ENCODE measurements around the gene RELL1. TPM values are rescaled to one million over a fixed set of nuclear protein-coding genes. Genes with fewer than 3 reads are reported as not detected.

RELL1 gene
- total and polyA plus RNA-seq, 8 donors = 10.1 to 35.6 (median 11.3) TPM

DNA sequence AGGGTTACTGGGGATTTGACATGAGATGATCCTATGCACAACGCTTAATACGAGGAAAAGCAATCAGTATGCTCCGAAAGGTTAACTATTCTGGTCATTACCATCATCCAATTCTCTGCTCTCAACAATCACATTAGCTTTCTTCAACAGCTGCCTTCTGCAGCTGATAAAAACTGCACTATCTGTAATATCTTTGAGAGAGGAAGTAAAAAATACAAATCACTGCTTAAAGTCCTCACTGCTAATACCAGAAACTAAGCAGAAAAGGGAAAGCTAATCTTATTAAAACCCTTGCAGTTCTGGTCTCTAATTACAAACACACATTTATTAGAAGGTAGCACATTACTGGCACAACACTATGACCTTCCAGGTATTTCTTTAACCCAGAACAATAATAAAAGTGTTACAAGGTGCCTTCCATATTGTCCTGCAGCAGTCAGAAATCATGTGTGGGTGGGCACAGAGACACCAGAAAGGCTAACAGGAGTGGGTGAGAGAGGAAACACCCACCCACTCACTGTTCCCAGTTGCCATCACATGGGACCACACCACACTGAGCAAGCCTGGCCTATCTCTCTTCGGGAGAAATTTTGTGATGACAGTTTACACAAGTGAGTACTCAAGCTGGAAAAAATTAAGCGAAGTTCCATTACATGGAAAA, 71.0 kb downstream of the RELL1 start:
- ATAC-seq (no peak), DNase-seq (no peak)
- Histone ChIP-seq H3K27ac (no peak overlapping the region), H3K4me3 (no peak overlapping the region), H3K36me3 (peaks cover 0 to 28% of the 10 kb centered on the region in 2 donors), H3K27me3 (no peaks in the 10 kb centered on the region), H3K9me3 (no peaks in the 10 kb centered on the region), H3K4me1 (no peaks in the 10 kb centered on the region)
- TF ChIP-seq, protein P1, sequence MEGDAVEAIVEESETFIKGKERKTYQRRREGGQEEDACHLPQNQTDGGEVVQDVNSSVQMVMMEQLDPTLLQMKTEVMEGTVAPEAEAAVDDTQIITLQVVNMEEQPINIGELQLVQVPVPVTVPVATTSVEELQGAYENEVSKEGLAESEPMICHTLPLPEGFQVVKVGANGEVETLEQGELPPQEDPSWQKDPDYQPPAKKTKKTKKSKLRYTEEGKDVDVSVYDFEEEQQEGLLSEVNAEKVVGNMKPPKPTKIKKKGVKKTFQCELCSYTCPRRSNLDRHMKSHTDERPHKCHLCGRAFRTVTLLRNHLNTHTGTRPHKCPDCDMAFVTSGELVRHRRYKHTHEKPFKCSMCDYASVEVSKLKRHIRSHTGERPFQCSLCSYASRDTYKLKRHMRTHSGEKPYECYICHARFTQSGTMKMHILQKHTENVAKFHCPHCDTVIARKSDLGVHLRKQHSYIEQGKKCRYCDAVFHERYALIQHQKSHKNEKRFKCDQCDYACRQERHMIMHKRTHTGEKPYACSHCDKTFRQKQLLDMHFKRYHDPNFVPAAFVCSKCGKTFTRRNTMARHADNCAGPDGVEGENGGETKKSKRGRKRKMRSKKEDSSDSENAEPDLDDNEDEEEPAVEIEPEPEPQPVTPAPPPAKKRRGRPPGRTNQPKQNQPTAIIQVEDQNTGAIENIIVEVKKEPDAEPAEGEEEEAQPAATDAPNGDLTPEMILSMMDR (IDR thresholded peaks at IDR 0.05) = no peak
- intact Hi-C loops (cut with DNase I) = no loop called here

- intact Hi-C loops (cut with DNase I) = no loop called here
- Histone ChIP-seq H3K4me1 (no peaks in the 10 kb centered on the region), H3K27me3 (no peaks in the 10 kb centered on the region), H3K27ac (no peak overlapping the region), H3K36me3 (peaks cover 0 to 24% of the 10 kb centered on the region in 2 donors), H3K9me3 (no peaks in the 10 kb centered on the region), H3K4me3 (no peak overlapping the region)
- ATAC-seq (no peak), DNase-seq (no peak)
- TF ChIP-seq, protein P1 (IDR thresholded peaks at IDR 0.05) = no peak
Observed at GRCh38 chr4:37612811-37613210, 73.4 kb downstream of the RELL1 start.

DNA sequence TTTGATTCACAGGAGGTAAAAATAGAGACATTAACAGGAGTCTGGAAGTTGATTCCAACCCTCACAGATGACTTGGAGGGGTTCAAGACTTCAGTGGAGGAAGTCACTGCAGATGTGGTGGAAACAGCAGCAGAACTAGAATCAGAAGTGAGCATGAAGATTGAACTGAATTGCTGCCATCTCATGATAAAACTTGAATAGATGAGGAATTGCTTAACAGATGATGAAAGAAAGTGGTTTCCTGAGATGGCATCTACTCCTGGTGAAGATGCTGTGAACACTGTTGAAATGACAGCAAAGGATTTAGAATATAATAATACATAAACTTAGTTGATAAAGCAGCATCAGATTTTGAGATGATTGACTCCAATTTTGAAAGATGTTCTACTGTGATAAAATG, 76.5 kb downstream of the RELL1 start:
- intact Hi-C loops (cut with DNase I) = no loop called here
- Histone ChIP-seq H3K27ac (no peak overlapping the region), H3K36me3 (peaks cover 0 to 23% of the 10 kb centered on the region in 2 donors), H3K4me1 (no peaks in the 10 kb centered on the region), H3K9me3 (no peaks in the 10 kb centered on the region), H3K4me3 (no peak overlapping the region), H3K27me3 (no peaks in the 10 kb centered on the region)
- ATAC-seq = no peak
- no peak for DNase-seq
- TF ChIP-seq, protein P1 (IDR thresholded peaks at IDR 0.05) = no peak

GRCh38 chr4:37607018-37607417, 79.2 kb downstream of the RELL1 start:
- peaks cover 0 to 11% of the 10 kb centered on the region in 2 donors for H3K36me3 ChIP-seq
- intact Hi-C loops (cut with DNase I) = no loop called here
- peaks cover 0 to 14% of the 10 kb centered on the region in 2 donors for H3K4me1 ChIP-seq
- H3K9me3 ChIP-seq = no peaks in the 10 kb centered on the region
- TF ChIP-seq, protein P1 (IDR thresholded peaks at IDR 0.05) = no peak
- H3K4me3 ChIP-seq = no peak overlapping the region
- H3K27me3 ChIP-seq = no peaks in the 10 kb centered on the region
- ATAC-seq = no peak
- DNase-seq = no peak
- no peak overlapping the region for H3K27ac ChIP-seq

DNA sequence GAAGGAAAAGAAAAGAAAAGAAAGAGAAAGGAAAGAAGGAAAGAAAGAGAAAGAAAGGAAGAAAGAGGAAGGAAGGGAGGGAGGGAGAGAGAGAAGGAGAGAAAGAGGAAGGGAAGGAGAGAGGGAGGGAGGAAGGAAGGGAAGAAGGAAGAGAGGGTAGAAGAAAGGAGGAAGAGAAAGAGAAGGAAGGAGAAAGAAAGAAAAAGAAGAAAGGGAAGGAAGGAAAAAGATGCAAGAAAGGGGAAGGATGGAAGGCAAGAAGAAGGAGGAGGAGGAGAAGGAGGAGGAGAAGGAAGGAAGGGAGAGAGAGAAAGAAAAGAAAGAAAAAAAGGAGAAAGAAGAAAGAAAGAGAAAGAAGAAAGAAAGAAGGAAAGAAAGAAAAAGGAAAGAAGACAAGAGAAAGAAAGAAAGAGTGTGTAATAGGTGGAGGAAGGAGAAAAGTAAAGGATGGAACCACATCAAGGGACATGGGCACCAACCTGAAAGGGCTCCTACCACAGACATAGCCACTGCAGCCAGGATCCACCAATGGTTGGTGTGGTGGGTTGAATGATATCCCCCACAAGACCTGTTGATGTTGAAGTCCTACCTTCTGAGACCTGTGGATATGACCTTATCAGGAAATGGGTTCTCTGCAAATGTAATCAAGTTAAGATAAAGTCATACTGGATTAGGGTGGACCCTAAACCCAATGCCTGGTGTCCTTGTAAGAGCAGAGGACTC, 80.2 kb downstream of the RELL1 start:
- Histone ChIP-seq H3K36me3 (peaks cover 0 to 5% of the 10 kb centered on the region in 2 donors), H3K9me3 (no peaks in the 10 kb centered on the region), H3K4me3 (no peak overlapping the region), H3K4me1 (peaks cover 0 to 20% of the 10 kb centered on the region in 2 donors), H3K27ac (no peak overlapping the region), H3K27me3 (no peaks in the 10 kb centered on the region)
- intact Hi-C loops (cut with DNase I) = no loop called here
- ATAC-seq (no peak), DNase-seq (no peak)
- TF ChIP-seq, protein P1 (IDR thresholded peaks at IDR 0.05) = no peak

Measured in left lung (tissue), 10 donors.